Endometrium (tissue), 2 donors: ENCODE measurements around the gene RGS14.

Experiments used
- FAIRE-seq: peaks from 2 replicates; lab custom pipeline; 2012; peaks lifted over from hg19 to GRCh38; lab: Jason Lieb, UNC
- donor health status: control.
- donor health status: control.

The RGS14 gene

DNA sequence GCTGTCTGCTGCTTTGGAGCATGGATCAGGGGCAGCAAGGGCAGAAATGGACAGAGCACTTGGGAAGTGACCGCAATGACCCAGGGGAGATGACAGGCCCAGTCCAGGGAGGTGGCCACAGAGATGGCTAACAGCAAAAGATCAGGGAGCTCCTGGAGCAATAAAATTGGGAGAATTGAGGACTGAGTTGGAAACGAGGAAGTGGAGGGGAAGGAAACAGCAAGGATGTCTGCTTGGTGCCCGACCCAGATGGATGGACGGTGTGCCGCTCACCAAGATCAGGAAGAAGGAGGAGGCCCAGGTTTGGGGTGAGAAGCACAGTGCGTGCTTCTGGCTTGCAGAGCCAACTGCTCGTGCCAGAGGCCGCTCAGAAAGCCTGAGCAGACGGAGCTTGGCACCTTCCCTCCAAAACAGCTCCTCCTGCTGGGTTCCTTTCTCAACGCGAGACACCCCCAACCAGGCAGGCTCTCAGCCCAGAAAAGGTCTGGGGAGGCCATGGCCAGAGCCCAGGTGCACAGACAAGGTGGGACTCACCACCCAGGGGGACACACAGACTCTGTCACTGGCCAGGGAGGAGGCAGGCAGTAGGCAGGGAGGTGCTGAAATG, 24.8 kb downstream of the RGS14 start:
- no peak for FAIRE-seq

DNA sequence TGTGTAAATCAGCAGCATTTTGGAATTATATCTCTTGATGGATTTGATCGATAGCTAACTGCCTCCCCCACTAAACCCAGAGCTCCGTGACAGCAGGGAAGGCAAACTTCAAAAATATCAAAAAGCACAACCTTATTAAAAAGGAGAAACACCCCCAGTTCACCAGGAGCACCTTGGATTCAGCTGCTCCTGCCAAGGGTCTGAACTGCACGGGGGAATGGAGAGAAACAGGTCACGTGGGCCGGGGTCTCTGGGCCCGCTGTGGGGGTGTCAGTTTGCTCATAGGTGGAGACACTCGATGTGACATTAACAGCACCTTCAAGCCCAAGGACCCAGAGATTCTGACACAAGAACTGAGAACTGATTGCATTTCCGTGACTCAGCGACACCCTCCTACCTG, 25.5 kb downstream of the RGS14 start:
- FAIRE-seq: no peak

- no peak for FAIRE-seq
Observed at GRCh38 chr5:177384134-177384533, 26.4 kb downstream of the RGS14 start, which contains the start of gene SLC34A1. TSS of gene SLC34A1 (plus strand) at chr5:177384434. CDS start at chr5:177385742, 1,308 bp downstream.

GRCh38 chr5:177385720-177386119, 28.0 kb downstream of the RGS14 start:
- no peak for FAIRE-seq

- FAIRE-seq: no peak
Observed at GRCh38 chr5:177386542-177386941, 28.8 kb downstream of the RGS14 start.

GRCh38 chr5:177387405-177387804, 29.7 kb downstream of the RGS14 start:
- no peak for FAIRE-seq

DNA sequence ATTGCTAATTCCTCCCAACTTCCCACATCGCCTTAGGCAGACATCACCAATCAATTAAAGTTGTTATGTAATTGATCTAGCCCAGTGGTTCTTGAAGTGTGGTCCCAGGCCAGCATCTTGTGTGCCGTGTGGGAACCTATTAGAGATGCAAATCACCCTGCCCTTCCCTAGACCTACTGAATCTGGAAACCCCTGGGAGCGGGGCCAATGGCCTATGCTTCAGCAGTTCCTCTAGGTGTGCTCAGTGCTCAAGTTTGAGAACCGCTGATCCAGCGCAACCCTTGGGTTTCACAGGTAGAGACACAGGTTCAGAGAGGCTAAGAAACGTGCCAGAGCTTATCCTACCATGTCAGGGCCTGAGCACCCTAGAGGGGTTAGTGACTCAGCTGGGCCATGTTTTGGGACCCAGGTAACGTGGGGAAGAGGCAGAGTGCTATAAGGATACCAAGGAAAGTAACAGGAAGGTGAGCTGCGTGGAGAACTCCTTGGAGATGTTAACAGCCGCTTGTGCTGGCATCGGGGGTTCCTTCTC, 30.9 kb downstream of the RGS14 start:
- FAIRE-seq: no peak

DNA sequence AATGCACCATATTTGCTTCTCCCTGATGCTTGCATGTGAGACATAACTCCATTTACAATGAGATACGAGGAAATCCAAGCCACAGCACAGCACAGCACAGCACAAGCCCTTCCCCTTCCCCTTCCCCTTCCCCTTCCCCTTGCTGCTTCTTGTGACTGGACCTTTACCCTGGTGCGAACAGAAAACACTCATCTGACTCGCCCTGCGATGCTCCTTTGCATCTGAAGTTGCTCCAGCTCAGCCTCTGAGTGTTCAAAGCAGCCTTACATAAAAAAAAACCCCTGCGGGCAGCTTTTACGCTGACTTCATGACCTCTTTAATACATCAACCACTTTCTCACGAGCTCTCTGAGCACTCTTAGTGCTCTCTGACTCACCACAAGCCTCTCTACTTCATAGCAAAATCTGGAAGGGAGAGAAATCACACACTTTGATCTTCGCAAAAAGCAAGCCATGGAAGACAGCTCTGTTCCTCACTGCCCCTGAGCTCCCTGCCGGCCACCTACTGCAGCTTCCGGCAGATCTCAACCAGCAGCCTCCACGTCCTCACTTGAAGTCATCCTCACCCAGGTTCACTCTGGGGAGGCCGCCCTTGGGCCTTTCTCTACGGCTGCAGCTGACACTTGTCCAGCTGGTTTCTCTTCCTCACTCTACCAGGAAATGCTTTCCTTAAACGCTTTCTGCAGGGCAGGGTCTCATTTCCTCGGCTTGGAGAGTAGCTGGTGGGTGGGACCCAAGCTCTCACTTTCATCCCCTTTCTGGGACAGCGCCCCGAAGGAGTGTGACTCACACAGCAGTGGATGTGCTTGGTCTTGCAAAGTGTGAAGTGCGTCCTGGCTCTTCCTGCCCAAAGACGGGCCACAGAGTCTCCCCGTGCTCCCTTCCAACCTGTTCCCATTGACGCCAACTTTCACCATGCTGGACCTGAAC, 31.8 kb downstream of the RGS14 start:
- no peak for FAIRE-seq

DNA sequence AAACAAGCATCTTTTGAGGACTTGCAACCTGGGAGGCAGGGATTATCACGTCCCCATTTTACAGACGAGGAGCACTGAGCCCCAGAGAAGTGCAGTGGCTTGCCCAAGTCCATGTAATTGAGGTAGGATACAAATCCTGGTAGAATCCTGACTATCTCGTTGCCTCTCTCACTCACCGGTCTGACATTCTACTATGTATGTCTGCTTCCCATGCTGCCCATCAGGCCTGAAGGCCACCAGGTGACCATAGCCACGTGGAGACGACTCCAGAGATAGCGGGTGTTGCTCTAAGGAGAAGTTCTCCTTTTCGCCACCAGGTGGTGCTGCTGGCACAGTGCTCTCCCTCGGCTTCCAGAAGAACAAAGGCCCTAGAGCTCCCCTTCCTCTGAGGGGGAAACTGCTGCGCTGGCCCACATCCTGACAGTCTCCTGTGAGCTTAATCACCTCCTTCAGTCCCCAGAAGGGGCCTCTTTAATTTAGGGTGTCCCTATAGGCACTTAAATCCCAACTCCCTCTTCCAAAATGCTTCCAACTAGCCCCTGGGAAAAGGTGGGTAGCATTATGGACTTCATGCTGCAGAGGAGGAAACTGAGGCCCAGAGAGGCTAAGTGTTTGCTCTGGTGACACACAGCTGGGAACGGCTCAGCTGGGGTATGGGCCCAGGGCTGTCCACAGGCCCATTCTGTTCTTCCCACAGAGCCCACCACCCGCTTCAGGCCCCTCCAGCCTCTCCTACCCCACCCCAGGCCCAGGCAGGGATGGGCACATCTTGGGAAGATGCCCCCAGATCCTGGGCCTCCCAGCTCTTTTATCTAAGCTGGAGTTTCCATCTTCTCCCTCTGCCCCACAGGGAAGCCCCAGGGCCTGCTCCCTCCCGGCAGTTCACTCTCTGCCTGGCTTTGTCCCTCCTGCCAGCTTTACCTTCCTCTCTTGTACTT, 32.9 kb downstream of the RGS14 start:
- FAIRE-seq: no peak

GRCh38 chr5:177392765-177393164, 35.0 kb downstream of the RGS14 start:
- FAIRE-seq: no peak

DNA sequence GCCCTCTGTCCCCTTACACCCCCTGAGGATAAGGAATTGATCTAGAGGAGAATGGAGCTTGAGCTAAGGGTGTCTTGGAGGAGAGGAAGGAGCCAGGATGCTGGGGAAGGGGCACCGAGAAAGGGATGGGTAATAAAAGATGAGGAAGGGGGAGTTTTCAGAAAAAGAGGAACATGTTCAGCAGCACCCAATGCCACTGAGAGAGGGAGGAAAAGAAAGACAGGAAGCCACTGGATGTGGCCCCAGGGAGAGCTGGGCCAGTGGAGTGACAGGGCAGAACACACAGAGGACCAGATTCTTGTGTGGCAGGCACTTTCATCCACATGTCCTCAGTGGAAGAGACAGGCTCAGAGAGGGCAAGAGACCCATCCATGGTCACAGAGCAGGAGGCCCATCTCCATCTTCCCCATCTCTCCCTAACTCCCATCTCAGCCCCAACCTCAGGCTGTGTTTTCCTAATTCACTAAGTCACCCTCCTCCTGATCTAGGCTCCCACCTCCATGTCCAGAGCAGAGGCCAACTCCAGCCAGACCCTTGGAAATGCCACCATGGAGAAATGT, 35.6 kb downstream of the RGS14 start:
- no peak for FAIRE-seq

DNA sequence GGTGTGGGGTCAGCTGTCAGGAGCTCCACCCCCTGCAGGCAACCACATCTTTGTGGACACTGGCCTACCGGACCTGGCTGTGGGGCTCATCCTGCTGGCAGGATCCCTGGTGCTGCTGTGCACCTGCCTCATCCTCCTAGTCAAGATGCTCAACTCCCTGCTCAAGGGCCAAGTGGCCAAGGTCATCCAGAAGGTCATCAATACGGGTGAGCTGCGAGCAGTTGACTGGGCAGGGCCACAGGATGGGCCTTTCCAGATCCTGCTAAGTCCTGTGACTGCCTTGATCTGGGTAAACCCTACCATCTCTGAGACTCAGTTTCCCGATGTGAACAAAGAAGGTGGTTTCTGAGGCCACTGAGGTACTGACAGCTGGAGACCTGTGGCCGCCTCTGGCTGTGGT, 36.3 kb downstream of the RGS14 start:
- FAIRE-seq: no peak

- FAIRE-seq: no peak
Observed at GRCh38 chr5:177396078-177396477, 38.4 kb downstream of the RGS14 start.

DNA sequence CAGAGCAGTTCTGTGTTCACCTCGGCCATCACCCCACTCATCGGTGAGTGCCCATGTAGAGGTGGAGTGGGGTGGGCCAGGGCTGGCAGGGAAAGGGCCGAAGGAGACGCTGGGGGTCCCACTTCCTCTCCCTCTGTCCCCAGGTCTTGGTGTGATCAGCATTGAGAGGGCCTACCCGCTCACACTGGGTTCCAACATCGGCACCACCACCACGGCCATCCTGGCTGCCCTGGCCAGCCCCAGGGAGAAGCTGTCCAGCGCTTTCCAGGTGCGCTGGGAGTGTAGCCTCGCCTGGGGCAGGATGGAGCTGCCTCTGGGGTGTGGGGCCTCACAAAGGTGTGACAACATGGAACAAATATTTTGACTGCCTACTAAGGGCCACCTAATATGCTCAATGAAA, 39.1 kb downstream of the RGS14 start:
- no peak for FAIRE-seq

GRCh38 chr5:177397875-177398390, 40.2 kb downstream of the RGS14 start:
- FAIRE-seq: no peak

DNA sequence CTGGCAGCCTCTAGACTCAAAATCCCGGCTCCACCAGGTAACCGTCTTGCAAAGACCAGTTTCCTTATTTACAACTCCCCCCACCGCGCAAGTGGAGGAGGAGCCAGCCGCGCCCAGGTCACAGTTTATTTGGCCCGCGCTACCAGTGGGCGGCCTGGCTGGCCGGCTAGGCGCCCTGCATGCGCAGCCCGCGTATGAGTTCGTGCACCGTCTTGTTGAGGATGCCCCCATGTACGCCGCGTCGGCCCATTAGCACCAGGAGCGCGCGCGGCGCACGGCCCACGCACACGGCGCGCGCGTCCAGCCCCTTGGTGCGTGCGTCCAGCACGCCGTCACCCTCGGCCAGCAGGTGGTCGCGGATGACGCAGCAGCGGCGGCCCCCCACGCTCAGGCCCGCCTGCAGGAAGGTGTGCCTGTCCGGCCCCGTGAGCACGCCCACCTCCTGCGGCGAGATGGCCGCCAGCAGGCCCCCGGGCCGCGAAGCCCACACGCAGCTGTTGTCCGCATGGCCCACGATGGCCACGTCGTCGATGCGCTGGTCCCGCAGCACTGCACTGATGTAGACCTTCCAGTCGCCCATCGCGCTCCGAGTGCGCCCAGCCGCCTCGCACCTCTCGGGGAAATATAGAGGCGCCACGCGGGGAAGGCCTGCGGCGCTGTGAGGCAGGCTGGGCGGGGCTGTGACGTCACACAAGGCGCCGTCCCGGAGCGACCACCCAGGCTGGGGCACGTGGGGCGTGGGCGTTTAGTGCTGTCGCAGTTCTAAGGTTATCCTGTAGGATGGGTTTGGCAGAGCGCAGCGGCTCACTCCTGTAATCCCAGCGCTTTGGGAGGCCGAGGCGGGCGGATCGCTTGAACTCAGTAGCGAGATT, 42.5 kb downstream of the RGS14 start, which contains the start of gene PFN3:
Gene PFN3 (minus strand): TSS at position 665 of the 872 bp plus-strand sequence. CDS start 85 bp downstream, at position 580.
- FAIRE-seq: no peak

DNA sequence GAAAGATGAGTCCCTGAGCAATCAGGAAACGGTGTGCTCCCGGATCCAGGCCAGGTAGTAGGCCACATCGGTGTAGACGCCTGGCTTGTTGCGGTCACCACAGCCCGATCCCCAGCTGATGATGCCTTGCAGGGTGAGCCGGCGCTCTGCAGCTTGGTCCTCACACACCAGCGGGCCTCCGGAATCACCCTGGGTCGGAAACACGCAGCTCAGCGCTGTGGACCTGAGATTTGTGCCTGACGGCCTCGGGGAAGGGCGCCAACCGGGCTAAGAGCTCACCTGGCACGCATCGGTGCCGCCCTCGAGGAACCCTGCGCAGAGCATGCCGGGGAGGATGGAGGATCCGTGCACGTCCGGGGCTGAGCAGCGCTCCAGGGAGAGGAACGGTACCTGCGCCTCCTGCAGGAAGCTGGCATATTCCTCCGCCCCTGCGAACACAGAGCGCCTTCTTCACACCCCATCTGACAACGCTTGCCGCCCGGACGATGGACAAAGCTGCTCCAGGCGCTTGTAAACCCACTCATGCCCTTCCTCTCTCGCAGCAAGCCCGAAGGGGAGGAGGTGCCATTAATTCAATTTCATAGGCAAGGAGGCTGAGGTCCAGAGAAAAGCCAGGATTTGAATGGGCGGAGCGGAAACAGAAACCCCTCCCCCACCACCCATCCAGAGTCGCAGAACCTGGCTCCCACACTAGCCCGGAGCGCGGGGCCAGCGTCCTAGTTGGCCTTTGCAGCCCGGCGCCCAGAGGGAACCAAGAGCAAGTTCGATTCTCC, 44.7 kb downstream of the RGS14 start:
- no peak for FAIRE-seq

DNA sequence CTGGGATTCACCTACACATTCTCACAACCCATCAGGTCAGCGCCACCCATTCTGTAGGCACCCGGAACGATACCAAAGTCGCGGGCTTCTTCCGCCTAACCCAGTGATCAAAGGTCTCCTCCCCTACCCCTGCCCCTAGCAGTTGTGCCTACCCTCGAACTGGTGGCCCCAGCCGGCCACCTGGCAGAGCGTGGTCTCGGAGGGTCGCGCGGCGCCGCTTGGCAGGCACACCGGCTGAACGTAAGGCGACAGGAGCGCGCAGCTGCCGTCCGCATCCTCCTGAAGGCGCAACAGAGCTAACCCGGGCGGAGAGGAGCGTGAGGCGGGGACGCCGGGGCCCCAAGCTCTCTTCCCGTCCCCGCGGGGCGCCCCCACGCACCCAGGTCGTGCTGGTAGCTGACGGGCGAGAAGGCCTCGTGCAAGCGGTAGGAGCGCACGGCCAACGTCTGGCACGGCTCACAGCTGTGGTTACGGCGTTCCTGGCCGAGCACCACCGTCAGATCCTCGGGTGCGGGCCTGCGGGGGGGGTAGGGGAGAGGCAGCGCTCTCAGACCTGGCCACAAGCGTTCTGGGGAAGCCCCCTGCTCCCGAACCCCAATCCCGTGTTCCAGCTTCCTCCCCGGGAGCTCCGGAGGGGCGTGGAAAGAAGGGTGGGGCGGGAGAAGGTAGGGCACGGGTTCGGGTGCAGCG, 45.5 kb downstream of the RGS14 start:
- no peak for FAIRE-seq
